ENCODE data around the gene IRS2. TPM values are rescaled to one million over a fixed set of nuclear protein-coding genes. Genes with fewer than 3 reads are reported as not detected.

IRS2 gene
- total RNA-seq, 6 experiments from 2014 or later = 8.8 to 26.0 (median 17.5) TPM

- no peak for TF ChIP-seq POLR2A (IDR thresholded peaks at IDR 0.05)
- no peak for TF ChIP-seq CTCF (IDR thresholded peaks at IDR 0.05)
- H3K36me3 ChIP-seq = no peaks in the 10 kb centered on the region
- peaks cover 0 to 35% (median 11%) of the 10 kb centered on the region in 4 donors for H3K4me1 ChIP-seq
- intact Hi-C loops (cut with DNase I) = no loop called here
- 31% methylated on average over 4 of the region's 4 CpGs for WGBS (ENCODE audit: insufficient coverage, low coverage, low lambda C conversion rate, missing lambda C conversion rate)
- H3K4me3 ChIP-seq = no peak overlapping the region
- no peak for ATAC-seq
- H3K27me3 ChIP-seq = no peaks in the 10 kb centered on the region
- no peak overlapping the region for H3K27ac ChIP-seq
- no peaks in the 10 kb centered on the region for H3K9me3 ChIP-seq
- no peak for DNase-seq
Observed at GRCh38 chr13:109725297-109725696, 61.1 kb downstream of the IRS2 start.

DNA sequence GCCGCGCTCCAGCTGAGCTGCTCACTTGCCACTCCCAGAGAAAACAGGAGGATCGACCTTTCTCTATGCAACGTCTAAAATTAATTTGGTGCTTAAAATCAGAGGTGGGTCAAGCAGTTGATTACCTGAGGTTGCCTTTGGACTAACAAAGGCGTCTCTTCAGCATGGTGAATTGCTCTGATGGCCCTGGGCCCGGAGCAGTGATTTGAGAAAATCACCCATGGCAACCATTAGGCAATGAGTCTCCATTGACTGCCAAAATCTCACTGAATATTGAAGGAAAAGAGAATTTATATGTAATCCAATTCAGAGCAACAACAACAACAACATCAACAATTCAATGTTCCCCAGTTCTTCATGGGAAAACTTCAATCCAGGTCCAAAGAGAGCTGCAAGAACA lies 61.8 kb downstream of the IRS2 start:
- peak overlapping the region in 1 of 3 donors; percentile 38 for H3K27ac ChIP-seq
- DNase-seq (peak in 1 of 3 donors; percentile 69), ATAC-seq (peak in 2 of 4 donors; percentile 9 to 40)
- WGBS (ENCODE audit: insufficient coverage, low coverage, low lambda C conversion rate, missing lambda C conversion rate) = 42% methylated on average over 3 of the region's 6 CpGs
- intact Hi-C loops (cut with DNase I) = no loop called here
- TF ChIP-seq POLR2A (IDR thresholded peaks at IDR 0.05) (no peak), CTCF (IDR thresholded peaks at IDR 0.05) (no peak)
- H3K36me3 ChIP-seq = no peaks in the 10 kb centered on the region
- no peak overlapping the region for H3K4me3 ChIP-seq
- H3K27me3 ChIP-seq = no peaks in the 10 kb centered on the region
- H3K4me1 ChIP-seq = peaks cover 0 to 38% (median 15%) of the 10 kb centered on the region in 4 donors
- no peaks in the 10 kb centered on the region for H3K9me3 ChIP-seq

GRCh38 chr13:109723046-109723445 lies 63.3 kb downstream of the IRS2 start:
- WGBS (ENCODE audit: insufficient coverage, low coverage, low lambda C conversion rate, missing lambda C conversion rate) = 34% methylated on average over 3 of the region's 3 CpGs
- DNase-seq (no peak), ATAC-seq (peak; percentile 13 to 55 (median 48))
- peaks cover 0 to 52% (median 20%) of the 10 kb centered on the region in 4 donors for H3K4me1 ChIP-seq
- TF ChIP-seq POLR2A (IDR thresholded peaks at IDR 0.05) (peak; percentile 15), CTCF (IDR thresholded peaks at IDR 0.05) (no peak)
- H3K36me3 ChIP-seq = no peaks in the 10 kb centered on the region
- intact Hi-C loops (cut with DNase I) = no loop called here
- no peak overlapping the region for H3K4me3 ChIP-seq
- H3K27ac ChIP-seq = peak overlapping the region in 2 of 3 donors; percentile 36 to 90
- no peaks in the 10 kb centered on the region for H3K27me3 ChIP-seq
- no peaks in the 10 kb centered on the region for H3K9me3 ChIP-seq

DNA sequence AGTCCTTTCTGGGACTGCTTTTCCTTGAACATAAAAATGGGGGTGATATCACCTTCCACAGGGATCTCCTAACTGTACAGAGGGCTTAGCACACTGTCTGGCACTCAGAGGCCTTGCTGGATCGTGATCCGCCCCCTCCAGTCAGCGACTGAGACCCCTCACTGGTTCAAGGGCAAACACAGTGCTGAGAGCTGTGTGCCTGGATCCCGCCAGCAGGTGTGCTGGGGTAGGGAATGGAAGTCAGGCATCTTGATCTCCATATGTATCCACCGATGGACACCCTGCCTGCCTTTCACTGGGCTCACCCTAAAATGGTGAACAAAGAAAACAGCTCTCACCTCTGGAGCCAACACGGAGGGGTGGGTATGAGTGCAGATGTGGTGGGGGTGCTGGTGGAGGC lies 64.3 kb downstream of the IRS2 start:
- H3K4me1 ChIP-seq = peaks cover 0 to 56% (median 20%) of the 10 kb centered on the region in 4 donors
- intact Hi-C loops (cut with DNase I) = no loop called here
- peak overlapping the region; percentile 1 to 90 (median 36) for H3K27ac ChIP-seq
- no peak for TF ChIP-seq POLR2A (IDR thresholded peaks at IDR 0.05)
- no peak for TF ChIP-seq CTCF (IDR thresholded peaks at IDR 0.05)
- H3K36me3 ChIP-seq = no peaks in the 10 kb centered on the region
- no peak overlapping the region for H3K4me3 ChIP-seq
- WGBS (ENCODE audit: insufficient coverage, low coverage, low lambda C conversion rate, missing lambda C conversion rate) = 0% methylated on average over 1 of the region's 6 CpGs
- ATAC-seq (peak in 1 of 4 donors; percentile 17), DNase-seq (no peak)
- no peaks in the 10 kb centered on the region for H3K9me3 ChIP-seq
- H3K27me3 ChIP-seq = no peaks in the 10 kb centered on the region
